Ovary (tissue), 3 donors: ENCODE measurements around the gene TMA7.

Source experiments
- POLR2A ChIP-seq: fragments of 450-650 bp; IDR thresholded peaks from one replicate; pipeline ENCODE4 v1.6.1; 2017; ENCODE audit warnings: antibody characterized with exemption, mild to moderate bottlenecking, moderate library complexity
- TF ChIP-seq, protein P1 (sequence below), 3 donors: fragments of 450-650 bp in 2 of 3; fragments of 200-600 bp in 1 of 3; IDR thresholded peaks; one replicate each; pipeline versions ENCODE4 v1.5.1 to v1.8.0; 2016 to 2022; ENCODE audit warnings: antibody characterized with exemption in 3 of 3, mild to moderate bottlenecking in 1 of 3
- donor health status: DM: no; HTN: no; CAD: no.

DNA sequence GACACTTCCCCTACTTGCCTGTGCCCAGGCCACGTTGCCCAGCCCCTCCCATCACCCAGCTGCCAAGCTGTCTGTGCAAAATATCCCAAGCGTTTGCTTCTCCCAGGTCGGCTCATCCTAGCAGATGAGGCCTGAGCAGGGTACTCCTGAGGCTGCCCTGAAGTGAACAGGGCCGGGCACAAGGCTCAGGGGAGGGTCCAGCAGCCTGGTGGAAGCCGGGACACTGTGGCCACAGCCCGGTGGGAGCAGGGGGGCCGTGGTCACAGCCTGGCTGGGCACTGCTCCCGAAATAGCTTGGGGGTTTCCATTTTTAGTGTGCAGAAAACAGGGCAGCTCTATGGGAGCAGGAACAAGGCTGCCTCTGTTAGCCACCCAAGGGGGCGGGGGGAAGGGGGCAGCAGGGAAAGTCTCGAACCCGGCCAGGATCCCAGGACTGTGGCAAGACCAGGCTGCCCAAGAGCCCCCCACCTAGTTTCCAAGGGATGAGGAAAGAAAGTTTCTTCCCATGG lies 13.6 kb upstream of the TMA7 start:
- TF ChIP-seq, protein P1, sequence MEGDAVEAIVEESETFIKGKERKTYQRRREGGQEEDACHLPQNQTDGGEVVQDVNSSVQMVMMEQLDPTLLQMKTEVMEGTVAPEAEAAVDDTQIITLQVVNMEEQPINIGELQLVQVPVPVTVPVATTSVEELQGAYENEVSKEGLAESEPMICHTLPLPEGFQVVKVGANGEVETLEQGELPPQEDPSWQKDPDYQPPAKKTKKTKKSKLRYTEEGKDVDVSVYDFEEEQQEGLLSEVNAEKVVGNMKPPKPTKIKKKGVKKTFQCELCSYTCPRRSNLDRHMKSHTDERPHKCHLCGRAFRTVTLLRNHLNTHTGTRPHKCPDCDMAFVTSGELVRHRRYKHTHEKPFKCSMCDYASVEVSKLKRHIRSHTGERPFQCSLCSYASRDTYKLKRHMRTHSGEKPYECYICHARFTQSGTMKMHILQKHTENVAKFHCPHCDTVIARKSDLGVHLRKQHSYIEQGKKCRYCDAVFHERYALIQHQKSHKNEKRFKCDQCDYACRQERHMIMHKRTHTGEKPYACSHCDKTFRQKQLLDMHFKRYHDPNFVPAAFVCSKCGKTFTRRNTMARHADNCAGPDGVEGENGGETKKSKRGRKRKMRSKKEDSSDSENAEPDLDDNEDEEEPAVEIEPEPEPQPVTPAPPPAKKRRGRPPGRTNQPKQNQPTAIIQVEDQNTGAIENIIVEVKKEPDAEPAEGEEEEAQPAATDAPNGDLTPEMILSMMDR (IDR thresholded peaks at IDR 0.05): no peak
- TF ChIP-seq POLR2A: no peak
